ENCODE data around the gene TUBE1. TPM values are rescaled to one million over a fixed set of nuclear protein-coding genes. Genes with fewer than 3 reads are reported as not detected.

TUBE1 gene
- total RNA-seq, 1 experiment from 2014 or later = 42.5 TPM

DNA sequence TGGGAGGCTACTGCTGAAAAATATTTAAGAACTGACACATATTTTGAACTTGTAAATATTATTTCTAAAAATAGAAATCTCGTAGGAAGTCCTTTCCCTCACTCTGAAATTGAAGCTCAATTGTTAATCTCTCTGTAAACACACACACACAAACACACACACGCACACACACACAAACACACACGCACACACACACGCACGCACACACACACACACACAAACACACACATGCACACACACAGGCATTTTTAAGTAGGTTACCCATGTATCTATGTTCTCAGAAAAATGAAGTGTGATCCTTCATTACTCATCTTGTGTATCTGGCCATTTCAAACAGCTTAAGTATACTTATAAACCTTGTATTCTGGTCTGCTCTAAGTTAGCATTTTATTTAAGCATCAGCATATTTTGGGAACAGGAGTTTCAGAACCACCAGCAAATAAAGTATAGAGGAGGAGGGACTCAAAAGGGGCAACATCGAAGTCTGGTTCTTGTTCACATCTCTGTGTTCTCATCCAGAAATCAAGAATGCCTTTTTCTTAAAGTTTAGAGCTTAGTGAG is 21.8 kb downstream of the TUBE1 start:
- H3K9me2 ChIP-seq (ENCODE audit: insufficient read depth) = no peaks in the 10 kb centered on the region
- H3K79me2 ChIP-seq (ENCODE audit: insufficient read depth, low read length) = no peaks in the 10 kb centered on the region
- no peak for DNase-seq (ENCODE audit: low read depth, low spot score)
- ChIA-PET POLR2A (no interaction called here), RAD21 (ENCODE audit: low non-redundant PET in 1 of 2, low total read pairs in 2 of 2, uncharacterized antibody in 2 of 2, unreplicated experiment in 2 of 2) (no interaction called here), CTCF (no interaction called here)
- no peaks in the 10 kb centered on the region for H3K9me3 ChIP-seq (ENCODE audit: control insufficient read depth in 1 of 2, insufficient read depth in 1 of 2, low read depth in 1 of 2, low read length in 2 of 2)
- TF ChIP-seq ZFX (IDR thresholded peaks at IDR 0.05) (no peak), SIN3A (IDR thresholded peaks at IDR 0.05; ENCODE audit: low read depth) (no peak), JUND (IDR thresholded peaks at IDR 0.05) (no peak), EZH2 (IDR thresholded peaks at IDR 0.05) (no peak), SP1 (IDR thresholded peaks at IDR 0.05; ENCODE audit: low read depth) (no peak), EGR1 (IDR thresholded peaks at IDR 0.05; ENCODE audit: low read depth) (no peak), FOSL1 (IDR thresholded peaks at IDR 0.05; ENCODE audit: low read depth) (no peak), POLR2A (IDR thresholded peaks at IDR 0.05; ENCODE audit: borderline replicate concordance, extremely low read depth, insufficient read depth, insufficient read length) (no peak), EZH2phosphoT487 (IDR thresholded peaks at IDR 0.05; ENCODE audit: borderline replicate concordance) (no peak), POLR2AphosphoS5 (IDR thresholded peaks at IDR 0.05; ENCODE audit: low read depth, low read length) (no peak), TCF7L2 (IDR thresholded peaks at IDR 0.05; ENCODE audit: borderline replicate concordance, extremely low read depth, insufficient read depth, insufficient read length) (no peak), ZNF274 (IDR thresholded peaks at IDR 0.05; ENCODE audit: low read depth, low read length) (no peak), RAD21 (IDR thresholded peaks at IDR 0.05; ENCODE audit: low read depth) (no peak)
- TF ChIP-seq, protein P1, sequence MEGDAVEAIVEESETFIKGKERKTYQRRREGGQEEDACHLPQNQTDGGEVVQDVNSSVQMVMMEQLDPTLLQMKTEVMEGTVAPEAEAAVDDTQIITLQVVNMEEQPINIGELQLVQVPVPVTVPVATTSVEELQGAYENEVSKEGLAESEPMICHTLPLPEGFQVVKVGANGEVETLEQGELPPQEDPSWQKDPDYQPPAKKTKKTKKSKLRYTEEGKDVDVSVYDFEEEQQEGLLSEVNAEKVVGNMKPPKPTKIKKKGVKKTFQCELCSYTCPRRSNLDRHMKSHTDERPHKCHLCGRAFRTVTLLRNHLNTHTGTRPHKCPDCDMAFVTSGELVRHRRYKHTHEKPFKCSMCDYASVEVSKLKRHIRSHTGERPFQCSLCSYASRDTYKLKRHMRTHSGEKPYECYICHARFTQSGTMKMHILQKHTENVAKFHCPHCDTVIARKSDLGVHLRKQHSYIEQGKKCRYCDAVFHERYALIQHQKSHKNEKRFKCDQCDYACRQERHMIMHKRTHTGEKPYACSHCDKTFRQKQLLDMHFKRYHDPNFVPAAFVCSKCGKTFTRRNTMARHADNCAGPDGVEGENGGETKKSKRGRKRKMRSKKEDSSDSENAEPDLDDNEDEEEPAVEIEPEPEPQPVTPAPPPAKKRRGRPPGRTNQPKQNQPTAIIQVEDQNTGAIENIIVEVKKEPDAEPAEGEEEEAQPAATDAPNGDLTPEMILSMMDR (IDR thresholded peaks at IDR 0.05 in 2 of 3, conservative IDR thresholded peaks at IDR 0.05 in 1 of 3; ENCODE audit: borderline replicate concordance in 1 of 3, insufficient read depth in 1 of 3, low read depth in 2 of 3, low read length in 2 of 3) = no peak
- TF ChIP-seq, protein P2, sequence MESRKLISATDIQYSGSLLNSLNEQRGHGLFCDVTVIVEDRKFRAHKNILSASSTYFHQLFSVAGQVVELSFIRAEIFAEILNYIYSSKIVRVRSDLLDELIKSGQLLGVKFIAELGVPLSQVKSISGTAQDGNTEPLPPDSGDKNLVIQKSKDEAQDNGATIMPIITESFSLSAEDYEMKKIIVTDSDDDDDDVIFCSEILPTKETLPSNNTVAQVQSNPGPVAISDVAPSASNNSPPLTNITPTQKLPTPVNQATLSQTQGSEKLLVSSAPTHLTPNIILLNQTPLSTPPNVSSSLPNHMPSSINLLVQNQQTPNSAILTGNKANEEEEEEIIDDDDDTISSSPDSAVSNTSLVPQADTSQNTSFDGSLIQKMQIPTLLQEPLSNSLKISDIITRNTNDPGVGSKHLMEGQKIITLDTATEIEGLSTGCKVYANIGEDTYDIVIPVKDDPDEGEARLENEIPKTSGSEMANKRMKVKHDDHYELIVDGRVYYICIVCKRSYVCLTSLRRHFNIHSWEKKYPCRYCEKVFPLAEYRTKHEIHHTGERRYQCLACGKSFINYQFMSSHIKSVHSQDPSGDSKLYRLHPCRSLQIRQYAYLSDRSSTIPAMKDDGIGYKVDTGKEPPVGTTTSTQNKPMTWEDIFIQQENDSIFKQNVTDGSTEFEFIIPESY (IDR thresholded peaks at IDR 0.05; ENCODE audit: extremely low read depth, insufficient replicate concordance, low read length) = no peak
- TF ChIP-seq, protein P3, sequence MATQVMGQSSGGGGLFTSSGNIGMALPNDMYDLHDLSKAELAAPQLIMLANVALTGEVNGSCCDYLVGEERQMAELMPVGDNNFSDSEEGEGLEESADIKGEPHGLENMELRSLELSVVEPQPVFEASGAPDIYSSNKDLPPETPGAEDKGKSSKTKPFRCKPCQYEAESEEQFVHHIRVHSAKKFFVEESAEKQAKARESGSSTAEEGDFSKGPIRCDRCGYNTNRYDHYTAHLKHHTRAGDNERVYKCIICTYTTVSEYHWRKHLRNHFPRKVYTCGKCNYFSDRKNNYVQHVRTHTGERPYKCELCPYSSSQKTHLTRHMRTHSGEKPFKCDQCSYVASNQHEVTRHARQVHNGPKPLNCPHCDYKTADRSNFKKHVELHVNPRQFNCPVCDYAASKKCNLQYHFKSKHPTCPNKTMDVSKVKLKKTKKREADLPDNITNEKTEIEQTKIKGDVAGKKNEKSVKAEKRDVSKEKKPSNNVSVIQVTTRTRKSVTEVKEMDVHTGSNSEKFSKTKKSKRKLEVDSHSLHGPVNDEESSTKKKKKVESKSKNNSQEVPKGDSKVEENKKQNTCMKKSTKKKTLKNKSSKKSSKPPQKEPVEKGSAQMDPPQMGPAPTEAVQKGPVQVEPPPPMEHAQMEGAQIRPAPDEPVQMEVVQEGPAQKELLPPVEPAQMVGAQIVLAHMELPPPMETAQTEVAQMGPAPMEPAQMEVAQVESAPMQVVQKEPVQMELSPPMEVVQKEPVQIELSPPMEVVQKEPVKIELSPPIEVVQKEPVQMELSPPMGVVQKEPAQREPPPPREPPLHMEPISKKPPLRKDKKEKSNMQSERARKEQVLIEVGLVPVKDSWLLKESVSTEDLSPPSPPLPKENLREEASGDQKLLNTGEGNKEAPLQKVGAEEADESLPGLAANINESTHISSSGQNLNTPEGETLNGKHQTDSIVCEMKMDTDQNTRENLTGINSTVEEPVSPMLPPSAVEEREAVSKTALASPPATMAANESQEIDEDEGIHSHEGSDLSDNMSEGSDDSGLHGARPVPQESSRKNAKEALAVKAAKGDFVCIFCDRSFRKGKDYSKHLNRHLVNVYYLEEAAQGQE (IDR thresholded peaks at IDR 0.05; ENCODE audit: low read depth) = no peak
- H3K27ac ChIP-seq (ENCODE audit: low read depth, low read length) = no peak overlapping the region
- H3K27me3 ChIP-seq (ENCODE audit: insufficient read depth, low read length) = no peaks in the 10 kb centered on the region
- no peak for ATAC-seq
- no peak overlapping the region for H3K4me2 ChIP-seq (ENCODE audit: low read length)
- no peak overlapping the region for H3K9ac ChIP-seq (ENCODE audit: low read length)
- no peak overlapping the region for H2AFZ ChIP-seq (ENCODE audit: low read depth, low read length, poor library complexity, severe bottlenecking)
- H3K4me3 ChIP-seq (replicated peaks in 1 of 2; ENCODE audit: low read depth in 1 of 2, low read length in 2 of 2) = no peak overlapping the region
- H3K36me3 ChIP-seq (ENCODE audit: control insufficient read depth in 1 of 2, insufficient read depth in 2 of 2, low read length in 2 of 2) = peaks cover 0 to under 1% of the 10 kb centered on the region in 2 experiments; a peak in 1 of 4 replicates
- H3K4me1 ChIP-seq (ENCODE audit: control insufficient read depth in 1 of 2, insufficient read depth in 2 of 2, low read length in 2 of 2) = no peaks in the 10 kb centered on the region
- no TSS peak for BruUV-seq (replicated peaks)
- no peaks in the 10 kb centered on the region for H4K20me1 ChIP-seq (ENCODE audit: insufficient read depth)
- intact Hi-C loops (cut with micrococcal nuclease) = no loop called here

All from HCT116 (cell line).